Body of pancreas (tissue), 4 donors: ENCODE data around the gene VTCN1. TPM values are rescaled to one million over a fixed set of nuclear protein-coding genes. Genes with fewer than 3 reads are reported as not detected.
"Not testable (repeated sequence)": the region's sequence is repeated elsewhere in the genome, so short reads cannot be mapped to it uniquely, and the experiment has no call there.

Experiments
- ATAC-seq: fragments of 150-250 bp; one replicate; pipeline ENCODE4 v1.9.1; 2016
- DNase-seq, 4 donors: peaks; one replicate each; pipeline ENCODE4 v3.0.0-alpha.2; 2019
- H3K27ac ChIP-seq, 4 donors: fragments of 200-600 bp; sonication (generic); 1 replicate in 3 of 4; 2 replicates in 1 of 4; pipeline versions ENCODE4 v1.5.1 to v1.6.1; 2016 to 2019; ENCODE audit warnings: mild to moderate bottlenecking in 1 of 4, mixed read lengths in 1 of 4, moderate library complexity in 1 of 4
- H3K27me3 ChIP-seq, 2 donors: fragments of 200-600 bp; sonication (generic); one replicate each; pipeline ENCODE4 v1.6.0; 2016; ENCODE audit warnings: mild to moderate bottlenecking in 1 of 2
- H3K36me3 ChIP-seq, 2 donors: fragments of 200-600 bp; sonication (generic); replicated peaks in 1 of 2; 2 replicates each; pipeline ENCODE4 v1.5.1; 2016; ENCODE audit warnings: low read depth in 2 of 2; ENCODE audit not compliant: insufficient read depth in 1 of 2
- H3K4me1 ChIP-seq: fragments of 200-600 bp; sonication (generic); one replicate; pipeline ENCODE4 v1.6.0; 2016
- H3K4me3 ChIP-seq, 2 donors: fragments of 200-600 bp; sonication (generic); 1 replicate in 1 of 2; 2 replicates in 1 of 2; pipeline ENCODE4 v1.5.1; 2016 to 2019
- H3K9me3 ChIP-seq, 3 donors: fragments of 200-600 bp; sonication (generic); 1 replicate in 2 of 3; 2 replicates in 1 of 3; pipeline ENCODE4 v1.5.1; 2016
- POLR2A ChIP-seq, 3 donors: fragments of 450-650 bp; IDR thresholded peaks; one replicate each; pipeline ENCODE4 v1.6.1; 2016; ENCODE audit warnings: antibody characterized with exemption in 3 of 3, mild to moderate bottlenecking in 2 of 3
- WGBS, 2 donors: methylation state at CpG; one replicate each; pipeline ENCODE4 v1.1.5; 2017; 5-methylcytosine and 5-hydroxymethylcytosine counted together
- intact Hi-C: fragments of 100-400 bp; cut with DNase I; formaldehyde crosslinking; loops from one replicate; pipeline ENCODE4 v1.15.1; 2023
- total RNA-seq, 2 donors: library from RNA; depleted of rRNA; stranded (reverse); fragments of >200 nt; gene quantifications; one replicate each; pipeline ENCODE4 v1.1.0, GENCODE V29; 2016
- TF ChIP-seq, protein P1 (sequence below), 7 experiments: fragments of 450-650 bp in 4 of 7; fragments of 200-600 bp in 3 of 7; sonication (generic) in 3 of 7; IDR thresholded peaks; one replicate each; pipeline ENCODE4 v1.5.1; 2016 to 2019; ENCODE audit warnings: antibody characterized with exemption in 7 of 7

The VTCN1 gene
- total RNA-seq, 2 donors from 2014 or later, result 20.4 to 23.1 TPM

DNA sequence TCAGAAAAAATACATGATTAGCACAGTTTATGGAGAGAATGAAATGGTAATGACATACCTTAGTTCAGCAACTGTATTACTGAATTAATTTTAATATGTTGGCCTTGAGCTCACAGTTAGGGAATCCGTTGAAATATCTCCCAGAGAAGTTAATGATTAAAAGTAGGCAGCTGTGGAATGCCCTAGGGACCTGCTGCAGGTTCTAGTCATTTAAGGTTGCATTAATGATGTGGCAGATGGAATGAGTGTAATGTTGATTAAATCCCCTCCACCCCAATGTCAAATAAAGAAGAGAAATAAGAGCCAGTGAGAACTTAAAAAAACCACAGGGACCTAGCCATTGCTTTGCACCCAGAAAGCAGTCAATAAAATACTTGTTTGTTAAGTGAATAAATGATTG lies 48.8 kb downstream of the VTCN1 start:
- peaks cover 39% of the 10 kb centered on the region for H3K4me1 ChIP-seq
- intact Hi-C loops, result no loop called here
- ATAC-seq, result peak; percentile 85
- no peaks in the 10 kb centered on the region for H3K27me3 ChIP-seq
- H3K4me3 ChIP-seq, result no peak overlapping the region
- H3K9me3 ChIP-seq, result no peaks in the 10 kb centered on the region
- 12 to 24% methylated on average over 1 of the region's 1 CpG for WGBS, 2 donors
- DNase-seq, result peak in 1 of 4 donors; percentile 14
- H3K36me3 ChIP-seq, result no peaks in the 10 kb centered on the region
- peak overlapping the region in 3 of 4 donors; percentile 15 to 62 (median 21) for H3K27ac ChIP-seq
- TF ChIP-seq POLR2A (IDR thresholded peaks at IDR 0.05), result no peak
- TF ChIP-seq, protein P1, sequence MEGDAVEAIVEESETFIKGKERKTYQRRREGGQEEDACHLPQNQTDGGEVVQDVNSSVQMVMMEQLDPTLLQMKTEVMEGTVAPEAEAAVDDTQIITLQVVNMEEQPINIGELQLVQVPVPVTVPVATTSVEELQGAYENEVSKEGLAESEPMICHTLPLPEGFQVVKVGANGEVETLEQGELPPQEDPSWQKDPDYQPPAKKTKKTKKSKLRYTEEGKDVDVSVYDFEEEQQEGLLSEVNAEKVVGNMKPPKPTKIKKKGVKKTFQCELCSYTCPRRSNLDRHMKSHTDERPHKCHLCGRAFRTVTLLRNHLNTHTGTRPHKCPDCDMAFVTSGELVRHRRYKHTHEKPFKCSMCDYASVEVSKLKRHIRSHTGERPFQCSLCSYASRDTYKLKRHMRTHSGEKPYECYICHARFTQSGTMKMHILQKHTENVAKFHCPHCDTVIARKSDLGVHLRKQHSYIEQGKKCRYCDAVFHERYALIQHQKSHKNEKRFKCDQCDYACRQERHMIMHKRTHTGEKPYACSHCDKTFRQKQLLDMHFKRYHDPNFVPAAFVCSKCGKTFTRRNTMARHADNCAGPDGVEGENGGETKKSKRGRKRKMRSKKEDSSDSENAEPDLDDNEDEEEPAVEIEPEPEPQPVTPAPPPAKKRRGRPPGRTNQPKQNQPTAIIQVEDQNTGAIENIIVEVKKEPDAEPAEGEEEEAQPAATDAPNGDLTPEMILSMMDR (IDR thresholded peaks at IDR 0.05), result no peak

GRCh38 chr1:117151305-117151704 lies 59.4 kb downstream of the VTCN1 start:
- H3K4me1 ChIP-seq, H3K36me3 ChIP-seq, H3K9me3 ChIP-seq, intact Hi-C loops, H3K27me3 ChIP-seq, DNase-seq, H3K27ac ChIP-seq, H3K4me3 ChIP-seq, ATAC-seq: not testable (repeated sequence)
- 89 to 91% methylated on average over 5 of the region's 5 CpGs for WGBS, 2 donors

GRCh38 chr1:117150316-117150715 lies 60.4 kb downstream of the VTCN1 start:
- no peak for DNase-seq
- H3K36me3 ChIP-seq, result no peaks in the 10 kb centered on the region
- no peak for ATAC-seq
- no peaks in the 10 kb centered on the region for H3K27me3 ChIP-seq
- H3K9me3 ChIP-seq, result no peaks in the 10 kb centered on the region
- 77% methylated on average over 2 of the region's 2 CpGs for WGBS, 2 donors
- TF ChIP-seq, protein P1 (IDR thresholded peaks at IDR 0.05), result no peak
- TF ChIP-seq POLR2A (IDR thresholded peaks at IDR 0.05), result no peak
- no peaks in the 10 kb centered on the region for H3K4me1 ChIP-seq
- intact Hi-C loops, result no loop called here
- no peak overlapping the region for H3K4me3 ChIP-seq
- no peak overlapping the region for H3K27ac ChIP-seq

GRCh38 chr1:117147856-117148588 lies 62.7 kb downstream of the VTCN1 start:
- ATAC-seq, result no peak
- H3K4me1 ChIP-seq, result no peaks in the 10 kb centered on the region
- 75 to 80% methylated on average over 5 of the region's 5 CpGs for WGBS, 2 donors
- TF ChIP-seq POLR2A (IDR thresholded peaks at IDR 0.05), result no peak
- TF ChIP-seq, protein P1 (IDR thresholded peaks at IDR 0.05), result no peak
- no peaks in the 10 kb centered on the region for H3K36me3 ChIP-seq
- H3K4me3 ChIP-seq, result no peak overlapping the region
- no peaks in the 10 kb centered on the region for H3K27me3 ChIP-seq
- no peak for DNase-seq
- H3K9me3 ChIP-seq, result no peaks in the 10 kb centered on the region
- peak overlapping the region in 2 of 4 donors; percentile 55 to 62 for H3K27ac ChIP-seq
- intact Hi-C loops, result no loop called here

DNA sequence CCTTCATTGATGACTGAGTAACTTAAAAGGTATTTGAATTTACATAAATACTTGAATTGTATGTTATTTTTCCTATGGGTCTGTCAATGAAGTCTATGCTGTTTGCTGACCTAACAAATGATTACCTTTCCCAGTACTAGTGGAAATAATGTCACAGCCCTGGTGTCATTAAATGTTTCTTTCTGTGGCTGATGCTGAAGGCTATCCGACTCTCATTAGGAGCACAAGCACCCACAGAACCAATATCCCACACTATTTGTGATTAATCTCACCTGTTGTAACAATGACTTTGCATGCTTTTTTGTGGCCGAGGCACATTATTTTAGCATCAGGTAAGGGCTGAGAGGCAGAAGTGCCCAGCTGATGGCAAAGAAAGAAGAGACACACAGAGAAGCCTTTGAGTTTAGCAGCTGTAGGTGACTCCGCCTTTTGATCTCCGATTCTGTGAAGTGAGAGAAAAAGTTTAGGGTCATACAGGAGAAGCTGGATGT lies 63.3 kb downstream of the VTCN1 start:
- Histone ChIP-seq H3K9me3 (no peaks in the 10 kb centered on the region), H3K36me3 (no peaks in the 10 kb centered on the region), H3K4me3 (no peak overlapping the region), H3K4me1 (no peaks in the 10 kb centered on the region), H3K27ac (peak overlapping the region in 2 of 4 donors; percentile 55 to 62), H3K27me3 (no peaks in the 10 kb centered on the region)
- no peak for DNase-seq
- WGBS, 2 donors, result 59 to 69% methylated on average over 4 of the region's 4 CpGs
- intact Hi-C loops, result no loop called here
- TF ChIP-seq, protein P1 (IDR thresholded peaks at IDR 0.05), result no peak
- TF ChIP-seq POLR2A (IDR thresholded peaks at IDR 0.05), result no peak
- no peak for ATAC-seq
